Suppressor macrophage treated with lipopolysaccharide for 1 hour (primary cell): Measurements from ENCODE around the gene HOOK2.

ENCODE experiments used
- DNase-seq, 3 donors: peaks; one replicate each; pipeline ENCODE4 v3.0.0-alpha.2; 2020 to 2022

Gene HOOK2

GRCh38 chr19:12782424-12783290 lies 7.3 kb upstream of the HOOK2 start:
- DNase-seq, result peak; percentile 90 to 93 (median 92)

DNA sequence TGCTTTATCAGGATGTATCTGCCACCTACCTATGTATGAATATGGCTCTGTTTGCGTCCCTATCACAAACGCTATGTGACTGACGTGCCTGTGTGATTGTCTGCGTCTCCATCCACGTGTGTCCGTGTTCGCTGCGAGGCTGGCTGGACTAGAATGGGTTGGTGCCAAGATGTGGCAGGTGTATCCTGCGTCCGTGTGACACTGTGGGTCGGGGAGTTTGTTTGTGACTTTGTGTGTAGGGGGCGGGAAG lies 6.7 kb upstream of the HOOK2 start:
- no peak for DNase-seq

- DNase-seq, result peak in 2 of 3 donors; percentile 39 to 49
Measured at GRCh38 chr19:12779162-12779993, 4.0 kb upstream of the HOOK2 start.

DNA sequence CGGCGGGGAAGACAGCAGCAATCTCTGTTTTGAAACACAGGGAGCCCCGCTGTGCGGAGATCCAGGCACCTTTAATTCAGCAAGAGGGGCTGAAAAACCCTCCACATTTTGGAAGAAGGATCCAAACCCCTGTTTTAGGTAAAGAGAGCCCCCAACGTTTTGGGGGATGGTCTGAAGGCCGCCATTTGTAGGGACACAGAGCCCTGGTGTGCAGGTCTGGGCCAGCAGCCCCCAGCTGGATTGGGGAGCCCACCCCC lies 3.5 kb upstream of the HOOK2 start:
- DNase-seq, result no peak

DNA sequence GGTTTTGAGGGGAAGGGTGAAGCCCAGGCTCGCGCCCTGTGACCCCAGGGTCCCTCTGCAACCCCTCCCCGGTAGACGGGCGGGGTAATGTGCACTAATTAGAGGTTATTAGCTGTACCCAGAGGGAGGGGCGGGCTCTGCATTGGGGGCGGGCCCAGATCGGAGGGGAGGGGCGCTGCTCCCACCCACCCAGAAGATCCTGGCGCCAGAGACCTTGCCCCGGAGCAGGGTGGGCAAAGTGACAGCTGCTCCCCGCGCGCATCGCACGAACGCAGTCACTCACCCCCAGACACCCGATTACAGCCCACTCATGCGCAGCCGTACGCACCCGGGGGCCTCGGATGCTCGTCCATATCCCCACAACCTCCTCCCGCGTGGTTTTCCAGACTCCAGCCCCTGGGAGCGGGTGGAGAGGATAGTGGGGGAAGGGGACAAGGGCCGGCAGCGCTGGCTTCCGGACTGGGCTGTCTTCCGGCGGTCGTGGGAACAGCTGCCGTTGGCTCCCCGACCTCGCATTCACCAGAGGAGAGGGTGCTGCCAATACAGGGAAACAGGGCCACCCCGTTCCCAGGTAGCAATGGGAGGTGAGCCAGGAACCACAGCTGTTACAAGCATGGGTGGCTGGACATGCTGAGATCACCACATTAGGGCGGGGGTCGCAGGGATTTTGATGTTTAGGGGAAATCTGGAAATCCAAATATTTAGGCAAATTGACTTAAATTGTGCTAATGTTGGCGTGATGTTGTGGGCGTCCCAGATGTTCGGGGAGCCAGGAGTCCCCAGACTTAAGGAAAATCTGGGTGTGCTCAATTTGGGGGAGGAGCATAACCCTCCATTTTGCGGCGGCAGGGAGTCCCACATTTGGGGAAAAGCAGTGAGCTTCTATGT lies 2.9 kb upstream of the HOOK2 start:
- DNase-seq, result peak; percentile 51 to 67 (median 61)

- peak; percentile 81 to 95 (median 88) for DNase-seq
Measured at GRCh38 chr19:12777217-12778016, 2.1 kb upstream of the HOOK2 start.

GRCh38 chr19:12773571-12773970 lies 1.8 kb downstream of the HOOK2 start:
- DNase-seq, result peak; percentile 28 to 54 (median 44)

DNA sequence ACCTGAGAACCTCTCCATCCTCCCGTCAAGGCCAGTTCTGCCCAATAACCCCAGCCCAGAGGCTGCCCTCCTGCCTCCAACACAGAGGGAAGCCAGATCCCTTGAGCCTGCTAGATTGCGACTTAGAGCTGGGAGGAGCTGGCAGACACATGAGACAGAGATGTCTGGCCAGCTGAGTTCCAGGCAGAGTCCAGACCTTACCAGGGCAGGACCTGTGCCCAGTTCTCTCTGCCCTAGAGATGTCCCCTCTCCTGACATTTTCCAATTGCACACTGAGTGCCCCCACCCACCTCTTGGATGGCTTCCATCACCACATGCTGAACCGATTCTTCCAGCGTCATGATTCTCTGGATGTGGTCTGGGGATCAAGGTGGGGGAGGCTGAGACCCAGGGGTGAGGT lies 3.0 kb downstream of the HOOK2 start:
- DNase-seq, result no peak

GRCh38 chr19:12770922-12771321 lies 4.4 kb downstream of the HOOK2 start:
- DNase-seq, result no peak

- peak in 1 of 3 donors; percentile 12 for DNase-seq
Measured at GRCh38 chr19:12769689-12770088, 5.7 kb downstream of the HOOK2 start.

- DNase-seq, result no peak
Measured at GRCh38 chr19:12767666-12768065, 7.7 kb downstream of the HOOK2 start.

DNA sequence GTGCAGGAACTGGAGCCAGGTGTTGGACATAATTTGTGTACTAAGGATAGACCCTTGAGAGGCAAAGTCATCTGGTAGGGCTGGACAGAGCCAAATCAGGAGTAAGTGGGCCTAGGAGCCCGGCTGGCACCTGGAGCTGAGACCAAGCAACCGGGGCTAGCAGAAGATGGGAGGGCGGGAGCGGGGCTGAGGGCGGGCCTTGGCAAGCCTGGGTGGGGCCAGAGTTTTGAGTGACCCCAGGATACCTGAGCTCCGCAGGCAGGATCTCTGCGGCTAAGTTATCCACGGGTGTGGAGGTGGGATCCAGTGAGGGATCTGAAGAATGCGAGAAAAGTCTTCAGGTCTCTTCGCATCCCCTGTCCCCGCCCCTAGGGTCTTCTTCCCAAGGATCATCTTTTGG lies 8.2 kb downstream of the HOOK2 start:
- DNase-seq, result no peak

GRCh38 chr19:12766051-12766521 lies 9.3 kb downstream of the HOOK2 start:
- DNase-seq, result peak; percentile 72 to 93 (median 88)

- no peak for DNase-seq
Measured at GRCh38 chr19:12764698-12765097, 10.7 kb downstream of the HOOK2 start.

DNA sequence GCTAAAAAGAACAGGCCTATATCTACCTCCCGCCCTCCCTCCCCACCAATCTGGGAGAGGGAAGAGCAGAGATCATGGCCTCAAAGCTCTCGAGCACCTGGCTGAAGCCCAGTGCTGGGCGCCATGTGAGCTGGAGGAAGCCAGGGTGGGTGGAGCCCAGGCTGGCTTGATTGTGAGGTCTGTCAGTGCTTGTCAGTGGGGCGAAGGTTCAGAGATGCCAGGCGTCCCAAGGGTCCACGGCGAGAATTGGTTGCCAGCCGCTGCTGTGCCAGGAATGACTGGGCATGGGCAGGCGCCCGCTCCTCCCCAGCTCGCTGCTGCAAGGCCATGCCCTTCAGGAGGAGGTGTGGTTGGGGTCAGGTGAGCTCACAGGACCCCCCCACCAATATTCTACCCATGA lies 12.3 kb downstream of the HOOK2 start:
- no peak for DNase-seq

DNA sequence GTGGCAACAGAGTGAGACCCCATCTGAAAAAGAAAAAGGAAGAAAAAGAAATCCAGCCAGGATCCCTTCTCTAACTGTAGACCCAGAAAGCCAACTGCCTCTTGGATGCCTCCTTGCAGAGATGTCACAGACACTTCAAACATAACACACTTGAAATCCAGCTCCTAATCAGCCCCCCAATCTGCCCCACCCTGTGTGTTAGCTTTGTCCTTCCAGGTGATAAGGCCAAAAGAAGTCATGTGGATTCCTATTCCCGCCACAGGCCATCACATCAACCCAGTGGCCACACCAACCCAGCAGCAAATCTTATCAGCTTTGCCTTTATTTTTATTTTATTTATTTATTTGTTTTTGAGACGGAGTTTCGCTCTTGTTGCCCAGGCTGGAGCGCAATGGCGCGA lies 15.7 kb downstream of the HOOK2 start:
- no peak for DNase-seq

GRCh38 chr19:12757544-12758274 lies 17.6 kb downstream of the HOOK2 start:
- peak; percentile 84 to 91 (median 86) for DNase-seq

- no peak for DNase-seq
Measured at GRCh38 chr19:12756150-12756883, 19.0 kb downstream of the HOOK2 start.

- no peak for DNase-seq
Measured at GRCh38 chr19:12754465-12755196, 20.7 kb downstream of the HOOK2 start.
